GM19240 (cell line): ENCODE results near the gene STAG1.
"Not testable (repeated sequence)": the region's sequence is repeated elsewhere in the genome, so short reads cannot be mapped to it uniquely, and the experiment has no call there.

Experiments used
- DNase-seq: peaks from one replicate; pipeline ENCODE4 v3.0.0; 2011; ENCODE audit warnings: low spot score; ENCODE audit not compliant: insufficient read length

Gene STAG1

DNA sequence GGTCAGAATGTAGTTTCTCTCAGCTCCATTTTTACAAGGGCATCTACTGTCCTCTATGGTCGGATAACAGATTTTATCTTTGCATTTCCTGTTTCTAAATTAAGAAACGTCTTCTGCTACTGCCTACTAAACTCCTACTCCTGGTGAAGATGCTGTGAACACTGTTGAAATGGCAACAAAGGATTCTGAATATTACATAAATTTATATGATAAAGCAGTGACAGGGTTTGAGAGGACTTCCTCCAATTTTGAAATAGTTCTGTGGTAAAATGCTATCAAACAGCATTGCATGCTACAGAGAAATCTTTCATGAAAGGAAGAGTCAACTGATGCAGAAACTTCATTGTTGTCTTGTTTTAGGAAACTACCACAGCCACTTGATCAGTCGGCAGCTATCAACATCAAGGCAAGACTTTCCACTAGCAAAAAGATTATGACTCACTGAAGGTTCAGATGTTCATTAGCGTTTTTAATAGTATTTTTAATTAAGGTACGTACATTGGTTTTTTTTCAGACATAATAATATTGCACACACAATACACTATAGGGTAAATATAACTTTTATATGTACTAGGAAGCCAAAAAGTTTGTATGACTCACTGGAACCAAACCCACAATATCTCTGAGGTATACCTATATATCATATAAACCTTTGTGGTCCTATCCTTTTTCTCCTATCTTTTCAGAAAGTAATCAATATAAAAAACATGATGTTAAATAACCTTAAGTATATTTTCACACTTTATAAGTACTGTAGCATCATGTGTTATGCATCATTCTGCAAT is 156.1 kb downstream of the STAG1 start:
- DNase-seq, result no peak

GRCh38 chr3:136586580-136586979 is 165.6 kb downstream of the STAG1 start:
- no peak for DNase-seq

DNA sequence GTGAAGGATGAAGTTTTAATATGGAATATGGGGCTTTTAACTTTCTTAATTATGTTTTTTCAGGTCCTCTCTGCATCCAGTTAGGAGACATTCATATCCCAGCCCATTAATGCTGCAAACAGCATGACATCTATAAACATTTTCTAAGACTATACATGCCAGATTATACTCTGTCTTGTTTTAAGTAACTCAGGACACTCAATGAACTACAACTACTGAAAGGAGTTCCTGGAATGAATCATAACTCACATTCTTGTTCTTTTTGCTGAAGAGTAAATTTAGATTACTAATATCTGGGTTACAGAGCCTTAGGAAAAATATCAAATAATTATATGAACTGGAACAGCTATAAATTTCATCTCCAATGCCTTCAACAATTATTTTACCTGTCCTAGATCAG is 167.4 kb downstream of the STAG1 start:
- no peak for DNase-seq

GRCh38 chr3:136583823-136584222 is 168.4 kb downstream of the STAG1 start:
- no peak for DNase-seq

GRCh38 chr3:136577791-136578190 is 174.4 kb downstream of the STAG1 start:
- DNase-seq, result no peak

- DNase-seq, result no peak
Observed at GRCh38 chr3:136576279-136577009, 175.7 kb downstream of the STAG1 start.

DNA sequence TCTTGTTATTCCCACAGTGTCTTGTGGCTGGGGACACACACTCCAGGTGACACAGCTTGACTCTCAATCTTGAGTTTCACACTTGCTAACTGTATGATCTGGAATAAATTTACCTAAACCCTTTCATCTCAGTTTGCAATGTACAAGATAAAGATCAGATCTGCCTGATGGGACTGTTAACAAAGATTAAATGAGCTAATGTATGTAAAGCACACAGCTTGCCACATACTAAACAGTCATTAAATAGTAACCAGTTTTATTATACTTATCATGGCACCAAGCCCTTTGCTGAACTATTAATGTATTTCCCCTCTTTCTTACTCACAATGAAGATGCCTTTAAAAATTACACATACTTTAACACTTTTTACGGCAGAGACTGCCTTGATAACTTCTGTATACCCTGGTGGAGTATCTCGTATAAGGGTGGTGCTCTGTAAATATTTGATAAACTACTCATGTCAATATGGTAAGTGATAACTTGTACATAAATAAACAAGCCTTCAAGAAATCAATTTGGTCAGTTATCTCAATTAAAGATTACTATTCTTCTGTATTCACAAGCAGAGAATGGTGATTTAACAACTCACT is 184.5 kb downstream of the STAG1 start:
- no peak for DNase-seq

DNA sequence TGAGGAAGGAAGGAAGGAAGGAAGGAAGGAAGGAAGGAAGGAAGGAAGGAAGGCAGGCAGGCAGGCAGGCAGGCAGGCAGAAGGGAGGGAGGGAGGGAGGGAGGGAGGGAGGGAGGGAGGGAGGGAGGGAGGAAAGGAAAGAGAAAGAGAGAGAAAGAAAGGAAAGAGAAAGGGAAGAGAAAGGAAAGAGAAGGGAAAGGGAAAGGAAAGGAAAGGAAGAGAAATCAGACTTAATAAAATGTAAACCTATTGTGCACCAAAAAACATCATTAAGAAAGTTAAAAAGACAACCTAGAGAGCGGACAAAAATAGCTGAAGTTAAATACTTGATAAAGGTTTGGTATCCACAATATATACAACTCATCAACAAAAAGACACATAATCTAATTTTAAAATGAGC is 187.2 kb downstream of the STAG1 start:
- DNase-seq, result not testable (repeated sequence)

GRCh38 chr3:136562026-136562425 is 190.2 kb downstream of the STAG1 start:
- DNase-seq, result no peak

DNA sequence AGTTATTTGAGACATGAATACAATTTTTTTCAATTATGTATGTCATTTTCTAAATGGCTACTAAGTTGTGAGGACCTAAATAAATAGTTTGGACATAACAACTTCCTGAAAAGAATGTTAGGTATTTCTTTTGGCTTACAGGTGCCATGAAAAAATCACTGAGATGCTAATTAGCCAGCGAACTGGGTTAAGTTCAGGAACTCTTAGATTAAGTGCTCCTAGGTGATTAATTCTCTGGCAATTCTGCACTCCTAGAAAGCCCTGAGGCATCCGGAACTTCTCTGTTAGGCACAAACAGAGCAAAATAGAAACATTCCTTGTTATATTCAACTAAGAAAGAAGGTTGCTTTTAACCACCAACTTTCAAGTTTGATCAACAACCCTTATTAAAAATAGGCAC is 192.3 kb downstream of the STAG1 start:
- no peak for DNase-seq

- DNase-seq, result not testable (repeated sequence)
Observed at GRCh38 chr3:136549461-136549860, 202.7 kb downstream of the STAG1 start.

- no peak for DNase-seq
Observed at GRCh38 chr3:136547293-136547692, 204.9 kb downstream of the STAG1 start.

DNA sequence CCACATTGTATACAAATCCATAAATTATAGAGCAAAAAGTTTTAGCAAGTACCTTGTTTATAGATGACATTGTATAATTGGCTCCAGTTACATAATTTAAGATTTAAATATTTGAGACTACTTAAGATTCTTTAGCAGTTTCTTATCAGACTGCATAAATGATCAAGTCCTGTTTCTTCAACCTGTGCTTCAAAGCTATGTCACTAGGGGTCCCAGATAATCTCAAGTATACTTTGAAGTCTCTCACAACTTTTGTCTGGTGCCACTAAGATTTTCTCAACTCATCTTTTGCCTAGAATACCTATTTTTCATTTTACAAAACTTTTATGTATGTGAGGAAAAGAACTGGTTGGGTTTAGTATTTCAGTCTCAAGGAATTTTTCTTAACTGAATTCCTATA is 205.5 kb downstream of the STAG1 start:
- DNase-seq, result no peak

DNA sequence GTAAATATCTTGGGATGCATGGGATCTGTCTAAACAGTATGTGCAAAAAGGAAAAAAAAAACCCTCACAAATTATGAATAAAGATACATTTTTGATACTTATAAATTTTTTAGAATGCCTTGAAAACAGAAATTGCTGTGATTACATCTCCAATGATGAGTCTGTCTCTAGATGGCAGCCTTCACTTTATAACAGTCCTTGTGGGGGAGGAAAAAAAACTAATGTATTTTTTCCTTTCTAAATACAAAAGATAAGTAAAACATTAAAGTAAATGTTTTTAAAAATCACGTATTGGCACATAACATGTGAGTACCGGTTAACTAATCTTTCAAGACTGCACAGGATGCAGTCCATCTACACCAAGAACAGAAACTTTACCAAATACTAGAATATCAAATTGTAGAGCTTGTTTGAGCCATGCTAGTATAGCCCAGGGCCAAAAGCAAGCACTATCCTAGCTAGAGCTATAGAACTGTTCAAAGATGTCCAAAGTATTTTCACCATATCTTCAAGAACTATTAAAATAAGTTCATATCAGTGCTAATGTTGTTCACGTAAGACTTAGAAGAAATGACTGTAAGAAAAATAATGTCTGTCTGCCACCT is 206.4 kb downstream of the STAG1 start:
- no peak for DNase-seq

DNA sequence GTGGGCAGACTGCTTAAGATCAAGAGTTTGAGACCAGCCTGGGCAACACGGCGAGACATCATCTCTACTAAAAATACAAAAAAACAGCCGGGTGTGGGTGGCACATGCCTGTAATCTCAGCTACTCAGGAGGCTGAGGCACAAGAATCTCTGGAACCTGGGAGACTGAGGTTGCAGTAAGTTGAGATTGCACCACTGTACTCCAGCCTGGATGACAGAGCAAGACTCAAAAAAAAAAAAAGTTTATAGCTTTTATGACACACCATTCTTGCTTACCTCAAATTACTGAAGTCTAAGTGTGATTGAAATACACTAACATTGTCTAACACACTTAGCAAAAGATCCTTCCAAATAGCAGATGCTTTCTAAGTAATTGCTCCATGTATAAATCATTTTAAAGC is 207.6 kb downstream of the STAG1 start:
- DNase-seq, result no peak

- no peak for DNase-seq
Observed at GRCh38 chr3:136543385-136543784, 208.8 kb downstream of the STAG1 start.

DNA sequence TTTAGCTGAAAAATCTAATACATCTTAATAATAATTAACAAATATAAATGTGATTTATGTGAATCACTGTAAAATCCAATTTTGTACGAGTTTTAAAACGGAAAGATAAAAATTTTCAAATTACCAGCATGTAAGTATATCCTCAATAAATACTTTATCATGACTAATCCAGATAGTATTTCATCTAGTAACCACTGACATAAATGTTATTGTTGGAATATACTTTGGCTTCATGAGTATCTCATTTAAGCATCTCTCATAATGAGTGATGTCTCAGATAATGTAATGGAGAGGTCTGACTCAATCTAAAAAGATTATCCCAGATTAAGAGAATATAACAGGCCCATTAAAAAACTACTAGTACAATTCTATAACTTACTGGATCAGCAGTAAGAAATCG is 216.3 kb downstream of the STAG1 start:
- DNase-seq, result no peak

DNA sequence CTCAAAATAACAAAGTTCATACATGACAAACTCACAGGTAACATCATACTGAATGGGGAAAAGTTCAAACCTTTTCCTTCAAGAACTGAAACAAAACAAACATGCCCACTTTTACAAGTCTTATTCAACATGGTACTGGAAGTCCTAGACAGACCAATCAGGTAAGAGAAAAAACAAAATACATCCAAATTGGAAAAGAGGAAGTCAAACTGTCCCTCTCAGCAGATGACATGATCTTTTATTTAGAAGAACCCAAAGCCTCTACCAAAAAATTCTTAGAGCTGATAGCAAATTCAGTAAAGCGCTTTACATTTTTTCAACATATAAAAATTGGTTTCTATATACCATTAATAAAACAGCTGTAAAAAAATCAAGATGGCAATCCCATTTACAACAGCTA is 219.4 kb downstream of the STAG1 start:
- DNase-seq, result no peak

DNA sequence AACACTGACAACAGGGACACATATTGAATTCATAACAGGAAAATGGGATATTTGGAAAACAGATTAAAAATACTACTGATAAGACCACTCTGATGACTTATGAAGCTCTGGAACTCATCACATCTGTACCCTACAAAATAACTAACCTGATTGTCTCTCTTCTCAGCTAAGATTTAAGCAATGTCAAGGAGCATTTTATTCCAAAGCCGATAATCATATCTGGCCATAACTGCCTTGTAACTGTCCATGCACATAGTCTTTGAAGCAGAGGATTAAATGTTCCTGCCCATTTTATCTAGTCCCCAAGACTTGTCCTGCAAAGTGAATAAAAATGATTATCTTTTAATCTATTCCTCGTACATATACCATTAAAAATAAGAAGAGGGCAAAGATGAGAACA is 234.1 kb downstream of the STAG1 start:
- no peak for DNase-seq

DNA sequence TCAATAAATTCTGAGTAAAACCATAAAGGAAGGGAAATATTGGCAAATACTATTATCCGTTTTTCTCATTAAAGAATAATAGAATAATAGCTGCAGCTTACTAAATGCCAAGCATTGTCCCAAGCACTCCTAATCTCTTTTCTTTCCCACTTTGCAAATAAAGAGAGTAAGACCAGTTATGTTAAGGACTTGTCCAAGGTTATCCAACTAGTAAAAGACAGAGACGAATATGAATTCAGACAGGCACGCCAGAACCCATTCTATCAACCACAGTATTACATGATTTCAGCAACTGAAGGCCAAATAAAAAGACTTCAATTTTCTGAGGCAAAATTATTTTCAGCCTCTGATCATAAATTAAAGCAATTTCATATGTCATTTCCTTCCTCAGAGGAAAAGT is 235.5 kb downstream of the STAG1 start:
- no peak for DNase-seq

DNA sequence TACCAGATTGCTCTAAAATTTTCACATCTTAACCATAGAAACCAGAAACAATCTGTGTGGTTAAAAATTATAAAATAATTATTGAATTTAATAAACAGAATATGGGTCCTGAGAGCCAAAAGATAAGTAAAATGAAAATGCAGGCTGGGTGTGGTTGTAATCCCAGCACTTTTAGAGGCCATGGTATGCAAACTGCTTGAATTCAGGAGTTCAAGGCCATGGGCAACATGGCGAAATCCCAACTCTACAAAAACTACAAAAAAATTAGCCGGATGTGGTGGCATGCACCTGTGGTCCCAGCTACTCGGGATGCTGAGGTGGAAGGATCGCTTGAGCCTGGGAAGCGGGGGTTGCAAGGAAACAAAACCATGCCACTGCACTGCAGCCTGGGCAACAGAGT is 236.1 kb downstream of the STAG1 start:
- DNase-seq, result no peak

DNA sequence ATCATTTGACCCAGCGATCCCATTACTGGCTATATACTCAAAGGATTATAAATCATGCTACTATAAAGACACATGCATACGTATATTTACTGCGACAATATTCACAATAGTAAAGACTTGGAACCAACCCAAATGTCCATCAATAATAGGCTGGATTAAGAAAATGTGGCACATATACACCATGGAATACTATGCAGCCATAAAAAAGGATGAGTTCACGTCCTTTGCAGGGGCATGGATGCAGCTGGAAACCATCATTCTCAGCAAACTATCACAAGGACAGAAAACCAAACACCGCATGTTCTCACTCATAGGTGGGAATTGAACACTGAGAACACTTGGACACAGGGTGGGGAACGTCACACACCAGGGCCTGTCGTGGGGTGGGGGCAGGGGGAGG is 237.6 kb downstream of the STAG1 start:
- not testable (repeated sequence) for DNase-seq
